Stomach (tissue), 4 donors: ENCODE results near the gene NLRP5.

ENCODE experiments used
- CTCF ChIP-seq, 7 experiments: fragments of 450-650 bp in 4 of 7; fragments of 200-600 bp in 3 of 7; sonication (generic) in 3 of 7; IDR thresholded peaks; one replicate each; pipeline ENCODE4 v1.5.1; 2016 to 2019; ENCODE audit warnings: antibody characterized with exemption in 7 of 7, control low read depth in 2 of 7, mild to moderate bottlenecking in 1 of 7
- EP300 ChIP-seq: sonication (generic); formaldehyde crosslinking; IDR thresholded peaks from one replicate; pipeline ENCODE4 v1.6.1; 2017; ENCODE audit warnings: antibody characterized with exemption
- POLR2A ChIP-seq, 4 donors: fragments of 450-650 bp; IDR thresholded peaks; one replicate each; pipeline ENCODE4 v1.6.1; 2016; ENCODE audit warnings: antibody characterized with exemption in 4 of 4, control low read depth in 2 of 4, mild to moderate bottlenecking in 1 of 4, moderate library complexity in 1 of 4
- POLR2AphosphoS5 ChIP-seq, 3 donors: sonication (generic); formaldehyde crosslinking; IDR thresholded peaks; one replicate each; pipeline ENCODE4 v1.6.1; 2016; ENCODE audit warnings: antibody characterized with exemption in 3 of 3

- TF ChIP-seq CTCF (IDR thresholded peaks at IDR 0.05): no peak
- no peak for TF ChIP-seq POLR2A (IDR thresholded peaks at IDR 0.05)
- no peak for TF ChIP-seq POLR2AphosphoS5 (IDR thresholded peaks at IDR 0.05)
- no peak for TF ChIP-seq EP300
These were observed 67.0 kb downstream of the NLRP5 start for GRCh38 chr19:56053596-56053995.
